ENCODE data around the gene ZNF76.

Gene ZNF76

DNA sequence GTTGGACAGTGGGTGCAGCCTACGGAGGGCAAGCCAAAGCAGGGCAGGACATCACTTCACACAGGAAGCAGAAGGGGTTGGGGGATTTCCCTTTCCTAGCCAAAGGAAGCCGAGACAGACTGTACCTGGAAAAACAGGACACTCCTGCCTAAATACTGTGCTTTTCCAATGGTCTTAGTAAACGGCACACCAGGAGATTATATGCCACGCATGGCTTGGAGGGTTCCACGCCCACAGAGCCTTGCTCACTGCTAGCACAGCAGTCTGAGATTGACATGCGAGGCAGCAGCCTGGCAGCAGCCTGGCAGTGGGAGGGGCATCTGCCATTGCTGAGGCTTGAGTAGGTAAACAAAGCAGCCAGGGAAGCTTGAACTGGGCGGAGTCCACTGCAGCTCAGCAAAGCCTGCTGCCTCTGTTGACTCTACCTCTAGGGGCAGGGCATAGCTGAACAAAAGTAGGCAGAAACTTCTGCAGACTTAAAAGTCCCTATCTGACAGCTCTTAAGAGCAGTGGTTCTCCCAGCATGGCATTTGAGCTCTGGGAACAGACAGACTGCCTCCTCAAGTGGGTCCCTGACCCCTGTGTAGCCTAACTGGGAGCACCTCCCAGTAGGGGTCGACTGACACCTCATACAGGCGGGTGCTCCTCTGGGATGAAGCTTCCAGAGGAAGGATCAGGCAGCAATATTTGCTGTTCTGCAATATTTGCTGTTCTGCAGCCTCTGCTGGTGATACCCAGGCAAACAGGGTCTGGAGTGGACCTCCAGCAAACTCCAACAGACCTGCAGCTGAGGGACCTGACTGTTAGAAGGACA, 72.7 kb downstream of the ZNF76 start:
- peak; percentile 59 for DNase-seq

DNA sequence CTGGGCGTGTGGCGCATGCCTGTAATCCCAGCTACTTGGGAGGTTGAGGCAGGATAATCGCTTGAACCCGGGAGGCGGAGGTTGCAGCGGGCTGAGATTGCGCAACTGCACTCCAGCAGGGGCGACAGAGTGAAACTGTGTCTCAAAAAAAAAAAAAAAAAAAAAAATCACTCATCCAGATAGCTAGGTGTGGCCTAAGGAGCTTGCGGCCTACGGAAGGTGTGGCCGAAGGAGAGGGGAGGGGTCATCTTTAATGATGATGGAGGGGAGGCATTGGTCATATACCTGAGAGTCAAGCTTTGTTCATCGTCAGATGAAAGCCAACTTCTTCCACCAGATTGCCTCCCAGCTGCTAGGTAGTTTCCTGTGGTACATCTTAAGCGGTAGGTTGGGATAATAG, 82.0 kb downstream of the ZNF76 start:
- no peak for DNase-seq

DNA sequence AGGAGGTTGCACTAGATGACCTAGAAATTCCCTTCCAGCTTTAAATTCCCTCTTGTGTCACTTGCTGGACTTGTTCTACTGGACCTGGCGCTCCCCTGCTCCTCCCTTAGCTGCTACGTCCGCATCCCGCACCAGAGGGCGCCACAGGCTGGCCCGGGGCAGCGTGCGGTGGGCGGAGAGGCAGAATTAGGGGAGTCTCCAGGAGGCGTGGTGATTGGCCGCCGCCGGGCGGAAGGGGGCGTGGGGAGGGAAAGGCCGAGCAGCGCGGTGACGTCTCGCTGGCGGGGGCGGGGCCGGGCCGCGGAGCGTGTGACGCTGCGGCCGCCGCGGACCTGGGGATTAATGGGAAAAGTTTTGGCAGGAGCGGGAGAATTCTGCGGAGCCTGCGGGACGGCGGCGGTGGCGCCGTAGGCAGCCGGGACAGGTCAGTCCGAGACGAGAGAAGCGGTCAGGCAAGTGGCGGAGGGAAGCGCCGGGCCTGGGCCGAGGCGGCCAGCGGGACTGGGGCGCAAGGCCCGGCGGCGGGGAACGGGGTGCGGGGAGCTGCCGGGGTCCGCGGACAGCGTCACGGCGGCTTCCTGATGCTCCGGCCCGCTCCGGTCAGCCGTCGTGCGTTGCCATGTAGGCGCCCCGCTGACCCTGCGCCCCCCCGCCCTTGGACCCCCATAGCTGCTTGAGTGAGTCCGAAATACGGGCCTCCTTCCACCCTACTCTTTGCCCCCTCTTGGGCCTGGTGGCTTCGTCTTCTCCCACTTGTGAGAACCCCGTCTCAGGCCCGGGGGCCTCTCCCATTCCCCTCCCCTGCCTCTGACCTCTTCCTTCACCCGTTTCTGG, 82.9 kb downstream of the ZNF76 start, which contains the start of gene PPARD:
TSS of gene PPARD (plus strand) at position 301 of the 834 bp plus-strand sequence. CDS start 68,530 bp downstream, outside the sequence.
- peak; percentile 93 for DNase-seq

DNA sequence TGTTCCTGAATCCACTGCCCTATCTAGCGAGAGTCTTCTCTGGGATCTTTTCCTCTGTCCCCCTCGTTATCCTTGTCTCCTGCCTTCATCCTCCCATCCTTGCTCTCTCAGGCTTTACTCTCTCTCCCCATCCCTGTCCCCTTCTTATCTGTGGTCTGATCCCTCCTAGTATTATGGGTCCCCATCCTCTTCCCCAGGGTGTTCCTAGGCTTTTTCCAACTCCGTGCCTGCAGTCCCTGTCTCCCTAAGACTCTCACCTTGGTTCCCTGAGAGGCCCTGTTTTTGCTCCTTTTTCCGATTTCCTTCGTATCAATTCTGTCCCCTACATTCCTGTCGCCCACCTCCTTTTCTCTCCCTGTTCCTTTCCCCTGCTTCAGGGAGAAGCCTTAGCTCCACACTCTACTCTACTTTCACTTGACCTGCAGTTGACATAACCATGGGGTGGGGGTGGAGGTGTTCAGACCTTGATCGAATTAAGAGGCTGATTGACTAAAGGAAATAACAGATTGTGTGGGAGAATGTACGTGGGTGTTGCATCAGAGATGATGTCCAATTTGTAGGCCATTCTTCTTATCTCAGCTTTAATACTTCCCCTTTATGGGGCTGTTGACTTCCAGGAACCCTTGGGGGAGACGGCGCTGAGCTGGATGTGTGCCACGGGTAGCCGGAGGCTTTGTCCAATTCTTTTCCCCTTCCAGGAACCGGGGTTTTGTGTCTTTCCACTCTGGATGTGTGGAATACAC, 83.7 kb downstream of the ZNF76 start:
- DNase-seq = no peak

DNA sequence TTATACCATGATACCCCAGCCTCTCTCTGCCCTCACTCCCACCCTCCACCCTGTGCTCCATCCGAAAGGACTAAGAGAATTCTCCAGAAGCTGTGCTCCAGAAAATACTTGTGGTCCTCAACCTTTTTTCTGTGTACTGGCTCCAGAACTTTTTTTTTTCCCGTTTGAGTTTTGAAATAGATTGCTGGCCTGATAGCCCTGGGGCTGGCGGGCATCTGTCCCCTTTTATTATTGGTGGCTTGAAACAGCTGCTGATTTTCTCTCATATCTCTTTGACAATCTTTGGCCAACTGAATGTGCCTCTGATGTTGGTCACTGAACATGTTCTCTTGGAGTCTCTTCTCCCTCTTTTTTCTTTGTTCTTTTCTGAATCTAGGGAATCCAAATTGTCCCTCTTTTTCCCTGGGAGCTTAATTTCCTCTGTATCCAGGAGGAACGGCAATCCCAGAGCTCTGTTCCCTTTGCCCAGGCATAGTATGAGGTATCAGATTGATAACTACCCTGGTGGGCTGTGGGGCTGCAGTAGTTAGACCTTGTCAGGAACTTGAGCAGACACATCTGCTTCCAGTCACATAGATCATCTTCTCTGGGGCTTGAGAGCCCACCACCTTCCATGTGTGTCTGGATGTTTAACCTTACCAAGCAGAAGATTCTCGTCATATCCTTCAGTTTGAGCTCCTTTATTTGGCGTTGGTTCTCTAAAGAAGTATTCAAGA, 84.5 kb downstream of the ZNF76 start:
- no peak for DNase-seq
